Naive thymus-derived CD8-positive, alpha-beta T cell (primary cell): ENCODE data around the gene CARNS1. TPM values are rescaled to one million over a fixed set of nuclear protein-coding genes. Genes with fewer than 3 reads are reported as not detected.
A peak's percentile ranks its signal among the peaks of the same experiment; 100 is the strongest.
"Not testable (repeated sequence)": the region's sequence is repeated elsewhere in the genome, so short reads cannot be mapped to it uniquely, and the experiment has no call there.

Experiments
- ATAC-seq, 2 donors: fragments of 150-1000 bp; cut with Tn5 transposase in 1 of 2; sonication (Bioruptor Pico), chemical (Tn5 transposase) in 1 of 2; 1 replicate in 1 of 2; 2 replicates in 1 of 2; pipeline ENCODE4 v1.10.0; 2021; ENCODE audit warnings: mild to moderate bottlenecking in 2 of 2, moderate library complexity in 2 of 2
- POLR2A ChIA-PET: fragments of 350-600 bp; sonication (Branson Sonifier 250); formaldehyde crosslinking; loops from one replicate; lab custom pipeline; 2021; ENCODE audit warnings: antibody characterized with exemption; lab: Charles Lee
- DNase-seq, 10 donors: peaks; one replicate each; pipeline versions ENCODE4 v3.0.0 to v3.0.0-alpha.2; 2020 to 2022
- H3K27ac Mint-ChIP-seq, 10 donors: one replicate each; pipeline ENCODE4 v1.8.0; 2020 to 2022; ENCODE audit warnings: mild to moderate bottlenecking in 10 of 10, mixed read lengths in 10 of 10, moderate library complexity in 4 of 10, inconsistent platforms in 1 of 10
- H3K27me3 Mint-ChIP-seq, 5 donors: one replicate each; pipeline ENCODE4 v1.8.0; 2021 to 2022; ENCODE audit warnings: mixed read lengths in 5 of 5
- H3K36me3 Mint-ChIP-seq, 3 donors: one replicate each; pipeline ENCODE4 v1.8.0; 2020 to 2022; ENCODE audit warnings: mixed read lengths in 3 of 3, mild to moderate bottlenecking in 2 of 3, inconsistent platforms in 1 of 3
- H3K4me1 Mint-ChIP-seq, 4 donors: one replicate each; pipeline ENCODE4 v1.8.0; 2021 to 2022; ENCODE audit warnings: mixed read lengths in 4 of 4
- H3K4me3 Mint-ChIP-seq, 10 donors: one replicate each; pipeline ENCODE4 v1.8.0; 2020 to 2022; ENCODE audit warnings: mild to moderate bottlenecking in 10 of 10, mixed read lengths in 10 of 10, moderate library complexity in 6 of 10, inconsistent platforms in 1 of 10
- H3K9me3 Mint-ChIP-seq, 9 donors: one replicate each; pipeline ENCODE4 v1.8.0; 2020 to 2022; ENCODE audit warnings: mixed read lengths in 9 of 9, mild to moderate bottlenecking in 3 of 9, inconsistent platforms in 1 of 9, moderate library complexity in 1 of 9
- polyA plus RNA-seq, 3 donors: library from polyadenylated mRNA; unstranded; fragments of 300-500 nt; fragmentation: Illumina TruSeq; gene quantifications; one replicate each; pipeline ENCODE4 v1.2.3, GENCODE V29; 2021
- total RNA-seq, 8 experiments: library from RNA in 2 of 8; stranded (reverse) in 2 of 8; gene quantifications; one replicate each; pipeline ENCODE4 v1.2.3 and lab custom pipeline; 2021 to 2026

Gene CARNS1
- total and polyA plus RNA-seq, 5 experiments from 2014 or later, result 2.2 to 21.2 (median 3.7) TPM

DNA sequence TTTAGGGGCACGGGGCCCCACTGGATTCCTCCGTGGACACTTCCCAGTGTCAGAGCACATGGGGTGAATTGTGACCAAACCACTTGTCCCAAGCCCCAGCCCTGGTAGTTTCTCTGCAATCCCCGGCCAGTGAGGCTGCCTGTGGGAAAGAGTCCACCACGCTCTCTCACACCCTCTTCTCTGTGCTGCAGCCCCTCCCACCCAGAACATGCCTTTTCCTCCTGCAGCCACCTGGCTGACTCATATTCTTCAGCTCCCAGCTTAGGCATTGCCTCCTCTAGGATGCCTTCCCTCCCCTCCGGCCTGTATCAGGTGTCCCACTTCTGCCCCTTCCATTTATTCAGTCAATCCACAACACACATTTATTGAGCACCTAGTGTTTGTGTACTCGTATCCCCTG is 7.4 kb downstream of the CARNS1 start:
- Mint-ChIP-seq H3K36me3 (peaks cover 0 to 4% (median 0%) of the 10 kb centered on the region in 3 donors), H3K9me3 (no peaks in the 10 kb centered on the region), H3K4me3 (peak overlapping the region in 4 of 10 donors; percentile 2 to 52 (median 30)), H3K27me3 (no peaks in the 10 kb centered on the region), H3K4me1 (peaks cover 14 to 49% (median 47%) of the 10 kb centered on the region in 4 donors), H3K27ac (peak overlapping the region in 5 of 10 donors; percentile 16 to 69 (median 40))
- ATAC-seq (no peak), DNase-seq (no peak)
- POLR2A ChIA-PET, result interaction anchor here (1.0 to 31.8 kb wide), 5 partner anchors 3 to 68 kb away, joined by 3 to 2390 read pairs (median 1094); partner anchors contain the start of genes CARNS1, PPP1CA, PTPRCAP and RAD9A

DNA sequence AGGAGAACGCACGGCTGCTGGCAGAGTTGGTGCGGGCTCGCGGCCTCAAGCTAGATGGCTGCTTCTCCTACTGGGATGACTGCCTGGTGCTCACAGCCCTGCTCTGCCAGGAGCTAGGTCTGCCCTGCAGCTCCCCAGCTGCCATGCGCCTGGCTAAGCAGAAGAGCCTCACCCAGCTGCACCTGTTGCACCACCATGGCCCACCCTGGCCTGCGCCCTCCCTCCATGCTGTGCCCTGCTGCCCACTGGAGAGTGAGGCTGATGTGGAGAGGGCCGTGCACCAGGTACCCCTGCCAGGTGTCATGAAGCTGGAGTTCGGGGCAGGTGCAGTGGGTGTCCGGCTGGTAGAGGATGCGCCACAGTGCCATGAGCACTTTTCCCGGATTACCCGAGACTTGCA is 8.0 kb downstream of the CARNS1 start:
- Mint-ChIP-seq H3K27me3 (no peaks in the 10 kb centered on the region), H3K4me3 (no peak overlapping the region), H3K9me3 (no peaks in the 10 kb centered on the region), H3K36me3 (peaks cover 0 to 4% (median 0%) of the 10 kb centered on the region in 3 donors), H3K27ac (peak overlapping the region in 1 of 10 donors; percentile 27), H3K4me1 (peaks cover 13 to 48% (median 47%) of the 10 kb centered on the region in 4 donors)
- DNase-seq (no peak), ATAC-seq (no peak)
- POLR2A ChIA-PET, result interaction anchor here (14.2 to 31.8 kb wide), 4 partner anchors 3 to 48 kb away, joined by 235 to 2390 read pairs (median 1094); partner anchors contain the start of genes CARNS1, PPP1CA, PTPRCAP and RAD9A

DNA sequence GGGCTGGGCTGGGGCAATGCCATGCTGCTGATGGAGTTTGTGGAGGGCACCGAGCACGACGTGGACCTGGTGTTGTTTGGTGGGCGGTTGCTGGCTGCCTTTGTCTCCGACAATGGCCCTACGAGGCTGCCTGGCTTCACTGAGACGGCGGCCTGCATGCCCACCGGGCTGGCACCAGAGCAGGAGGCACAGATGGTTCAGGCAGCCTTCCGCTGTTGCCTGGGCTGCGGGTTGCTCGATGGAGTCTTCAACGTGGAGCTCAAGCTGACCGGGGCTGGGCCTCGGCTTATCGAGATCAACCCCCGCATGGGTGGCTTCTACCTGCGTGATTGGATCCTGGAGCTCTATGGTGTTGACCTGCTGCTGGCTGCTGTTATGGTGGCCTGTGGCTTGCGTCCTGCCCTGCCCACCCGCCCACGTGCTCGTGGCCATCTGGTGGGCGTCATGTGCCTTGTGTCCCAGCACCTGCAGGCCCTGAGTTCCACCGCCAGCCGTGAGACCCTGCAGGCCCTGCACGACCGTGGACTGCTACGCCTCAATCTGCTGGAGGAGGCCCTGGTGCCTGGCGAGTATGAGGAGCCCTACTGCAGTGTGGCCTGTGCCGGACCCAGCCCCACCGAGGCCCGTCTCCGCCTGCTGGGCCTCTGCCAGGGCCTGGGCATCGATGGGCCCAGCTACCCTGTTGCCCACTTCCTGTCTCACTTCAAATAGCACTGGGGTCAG is 8.6 kb downstream of the CARNS1 start:
- Mint-ChIP-seq H3K4me1 (peaks cover 13 to 50% (median 45%) of the 10 kb centered on the region in 4 donors), H3K27ac (peak overlapping the region in 2 of 10 donors; percentile 46 to 72), H3K9me3 (no peaks in the 10 kb centered on the region), H3K4me3 (no peak overlapping the region), H3K27me3 (no peaks in the 10 kb centered on the region), H3K36me3 (peaks cover 0 to 4% (median 0%) of the 10 kb centered on the region in 3 donors)
- no peak for DNase-seq
- no peak for ATAC-seq
- POLR2A ChIA-PET, result interaction anchor here (0.6 to 31.8 kb wide), 5 partner anchors 4 to 48 kb away, joined by 4 to 2390 read pairs (median 1094); partner anchors contain the start of genes CARNS1, PPP1CA, PTPRCAP and RAD9A

DNA sequence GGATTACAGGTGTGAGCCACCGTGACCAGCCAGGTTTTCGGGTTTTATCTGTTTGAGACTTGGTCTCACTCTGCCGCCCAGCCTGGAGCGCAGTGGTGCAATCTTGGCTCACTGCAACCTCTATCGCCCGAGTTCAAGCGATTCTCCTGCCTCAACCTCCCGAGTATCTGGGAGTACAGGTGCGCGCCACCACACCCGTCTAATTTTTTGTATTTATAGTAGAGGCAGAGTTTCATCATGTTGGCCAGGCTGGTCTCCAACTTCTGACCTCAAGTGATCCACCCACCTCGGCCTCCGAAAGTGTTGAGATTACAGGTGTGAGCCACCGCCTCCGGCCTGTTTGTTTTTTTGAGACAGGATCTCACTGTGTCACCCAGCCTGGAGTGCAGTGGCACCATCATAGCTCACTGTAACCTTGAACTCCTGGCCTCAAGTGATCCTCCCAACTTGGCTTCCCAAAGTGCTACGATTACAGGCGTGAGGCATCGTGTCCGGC is 11.9 kb downstream of the CARNS1 start:
- H3K9me3 Mint-ChIP-seq, H3K27me3 Mint-ChIP-seq, ATAC-seq: not testable (repeated sequence)
- H3K4me3 Mint-ChIP-seq, result peak overlapping the region; percentile 92 to 99 (median 98)
- peak overlapping the region; percentile 91 to 98 (median 96) for H3K27ac Mint-ChIP-seq
- peaks cover 17 to 60% (median 45%) of the 10 kb centered on the region in 4 donors for H3K4me1 Mint-ChIP-seq
- peak in 1 of 10 donors; percentile 54 for DNase-seq
- POLR2A ChIA-PET, result interaction anchor here (1.5 to 31.8 kb wide), 7 partner anchors 5 to 78 kb away, joined by 7 to 2390 read pairs (median 780); partner anchors contain the start of genes AIP, CABP4, CARNS1 and CORO1B
- H3K36me3 Mint-ChIP-seq, result peaks cover 0 to 18% (median 0%) of the 10 kb centered on the region in 3 donors

DNA sequence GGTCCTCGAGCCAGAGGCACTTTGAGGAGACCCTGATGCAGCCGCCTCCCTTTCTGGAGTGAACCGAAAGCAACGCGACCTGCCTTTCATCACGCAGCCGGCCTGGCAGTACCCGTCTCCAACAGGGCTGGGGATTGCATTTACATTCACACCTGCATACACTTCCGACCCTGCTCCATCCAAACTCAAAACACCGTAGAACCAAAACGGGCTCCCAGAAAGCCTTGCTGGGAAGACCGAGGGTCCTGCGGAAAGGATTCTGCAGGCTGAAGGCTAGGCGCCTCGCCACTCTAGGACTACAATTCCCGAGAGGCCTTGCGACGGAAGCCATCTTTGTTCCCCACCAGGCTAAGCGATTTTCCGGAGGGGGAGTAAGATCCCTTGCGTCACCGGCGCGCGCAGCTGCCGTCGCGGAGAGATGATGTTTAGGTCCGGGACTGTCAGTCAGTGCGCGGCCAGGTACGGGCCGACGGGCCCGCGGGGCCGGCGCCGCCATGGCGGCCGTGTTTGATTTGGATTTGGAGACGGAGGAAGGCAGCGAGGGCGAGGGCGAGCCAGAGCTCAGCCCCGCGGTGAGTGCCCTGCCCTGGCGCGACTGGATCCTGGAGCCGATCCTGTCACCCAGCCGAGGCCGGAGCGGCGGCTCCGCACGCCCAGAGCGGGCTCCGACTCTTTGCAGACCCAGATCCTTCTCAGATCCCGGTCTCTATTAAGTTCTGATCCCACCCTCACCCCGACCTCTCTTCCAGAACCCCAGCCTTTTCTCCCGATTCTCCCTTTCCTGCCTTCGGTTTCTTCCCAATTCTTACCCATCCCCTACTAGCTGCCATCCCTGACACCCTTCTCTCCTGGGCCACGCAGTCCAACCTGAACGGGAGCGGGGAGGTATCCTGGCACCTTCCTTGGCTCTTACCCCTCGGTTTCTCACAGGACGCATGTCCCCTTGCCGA is 12.8 kb downstream of the CARNS1 start, which contains the start of gene RPS6KB2:
RPS6KB2 (plus strand) TSS at position 443 of the 950 bp plus-strand sequence; CDS start at position 495, 52 bp downstream.
- DNase-seq (peak; percentile 94 to 100 (median 99)), ATAC-seq (peak; percentile 88 to 89)
- Mint-ChIP-seq H3K4me3 (peak within 1 kb of the TSS; percentile 92 to 99 (median 98)), H3K27me3 (no peaks in the 10 kb centered on the region), H3K36me3 (peaks cover 0 to 18% (median 0%) of the 10 kb centered on the region in 3 donors), H3K9me3 (no peaks in the 10 kb centered on the region), H3K4me1 (peaks cover 14 to 61% (median 44%) of the 10 kb centered on the region in 4 donors), H3K27ac (peak within 1 kb of the TSS; percentile 91 to 98 (median 96))
- POLR2A ChIA-PET, result interaction anchor here (0.8 to 31.8 kb wide), 14 partner anchors 4 to 157 kb away, joined by 3 to 2390 read pairs (median 6); partner anchors contain the start of genes AIP, ANKRD13D, CABP4 and CARNS1

DNA sequence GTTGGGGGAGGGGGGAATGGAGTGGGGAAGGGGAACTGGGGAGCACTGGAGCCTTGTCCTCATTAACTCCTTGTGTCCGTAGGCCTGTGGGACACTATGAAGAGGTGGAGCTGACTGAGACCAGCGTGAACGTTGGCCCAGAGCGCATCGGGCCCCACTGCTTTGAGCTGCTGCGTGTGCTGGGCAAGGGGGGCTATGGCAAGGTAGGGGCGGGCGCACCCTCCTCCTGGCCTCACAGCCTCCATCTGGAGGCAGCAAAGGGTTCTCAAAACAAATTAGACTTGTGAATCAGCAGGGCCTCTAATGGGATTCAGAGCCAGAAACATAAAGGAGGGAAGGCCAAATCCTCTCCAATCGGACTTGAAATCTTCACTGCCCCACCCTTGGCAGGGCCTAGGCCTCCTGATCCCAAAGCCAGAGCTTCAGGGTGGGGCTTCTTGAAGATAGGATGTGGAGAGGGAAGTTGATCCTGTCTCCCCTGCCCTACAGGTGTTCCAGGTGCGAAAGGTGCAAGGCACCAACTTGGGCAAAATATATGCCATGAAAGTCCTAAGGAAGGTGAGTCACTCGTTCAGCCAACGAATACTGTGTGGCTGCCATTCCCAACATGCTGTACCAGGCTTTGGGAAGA is 13.7 kb downstream of the CARNS1 start:
- peaks cover 17 to 67% (median 52%) of the 10 kb centered on the region in 4 donors for H3K4me1 Mint-ChIP-seq
- no peaks in the 10 kb centered on the region for H3K27me3 Mint-ChIP-seq
- DNase-seq (no peak), ATAC-seq (no peak)
- POLR2A ChIA-PET, result interaction anchor here (0.8 to 31.8 kb wide), 14 partner anchors 3 to 157 kb away, joined by 3 to 2390 read pairs (median 6); partner anchors contain the start of genes AIP, CABP4, CARNS1 and CDK2AP2
- H3K27ac Mint-ChIP-seq, result peak overlapping the region; percentile 80 to 98 (median 96)
- H3K36me3 Mint-ChIP-seq, result peaks cover 0 to 19% (median 0%) of the 10 kb centered on the region in 3 donors
- H3K4me3 Mint-ChIP-seq, result peak overlapping the region; percentile 92 to 99 (median 98)
- no peaks in the 10 kb centered on the region for H3K9me3 Mint-ChIP-seq

DNA sequence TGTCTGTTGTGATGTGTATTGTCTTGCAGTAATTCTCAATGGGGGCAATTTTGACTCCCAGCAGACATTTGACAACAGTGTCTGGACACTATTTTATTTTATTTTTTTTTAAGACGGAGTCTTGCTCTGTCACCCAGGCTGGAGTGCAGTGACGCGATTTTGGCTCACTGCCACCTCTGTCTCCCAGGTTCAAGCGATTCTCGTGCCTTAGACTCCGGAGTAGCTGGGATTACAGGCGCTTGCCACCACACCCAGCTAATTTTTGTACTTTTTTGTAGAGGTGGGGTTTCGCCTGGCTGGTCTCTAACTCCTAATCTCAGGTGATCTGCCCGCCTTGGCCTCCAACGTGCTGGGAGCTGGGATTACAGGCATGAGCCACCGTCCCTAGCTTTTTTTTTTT is 14.2 kb downstream of the CARNS1 start:
- Mint-ChIP-seq H3K9me3 (no peaks in the 10 kb centered on the region), H3K27me3 (no peaks in the 10 kb centered on the region), H3K36me3 (peaks cover 0 to 22% (median 0%) of the 10 kb centered on the region in 3 donors), H3K27ac (peak overlapping the region in 8 of 10 donors; percentile 20 to 97 (median 94)), H3K4me3 (peak overlapping the region; percentile 64 to 99 (median 98)), H3K4me1 (peaks cover 18 to 69% (median 54%) of the 10 kb centered on the region in 4 donors)
- POLR2A ChIA-PET, result interaction anchor here (1.0 to 31.8 kb wide), 6 partner anchors 2 to 152 kb away, joined by 3 to 2390 read pairs (median 937); partner anchors contain the start of genes CABP4, CARNS1, CORO1B and GPR152
- ATAC-seq (no peak), DNase-seq (no peak)

DNA sequence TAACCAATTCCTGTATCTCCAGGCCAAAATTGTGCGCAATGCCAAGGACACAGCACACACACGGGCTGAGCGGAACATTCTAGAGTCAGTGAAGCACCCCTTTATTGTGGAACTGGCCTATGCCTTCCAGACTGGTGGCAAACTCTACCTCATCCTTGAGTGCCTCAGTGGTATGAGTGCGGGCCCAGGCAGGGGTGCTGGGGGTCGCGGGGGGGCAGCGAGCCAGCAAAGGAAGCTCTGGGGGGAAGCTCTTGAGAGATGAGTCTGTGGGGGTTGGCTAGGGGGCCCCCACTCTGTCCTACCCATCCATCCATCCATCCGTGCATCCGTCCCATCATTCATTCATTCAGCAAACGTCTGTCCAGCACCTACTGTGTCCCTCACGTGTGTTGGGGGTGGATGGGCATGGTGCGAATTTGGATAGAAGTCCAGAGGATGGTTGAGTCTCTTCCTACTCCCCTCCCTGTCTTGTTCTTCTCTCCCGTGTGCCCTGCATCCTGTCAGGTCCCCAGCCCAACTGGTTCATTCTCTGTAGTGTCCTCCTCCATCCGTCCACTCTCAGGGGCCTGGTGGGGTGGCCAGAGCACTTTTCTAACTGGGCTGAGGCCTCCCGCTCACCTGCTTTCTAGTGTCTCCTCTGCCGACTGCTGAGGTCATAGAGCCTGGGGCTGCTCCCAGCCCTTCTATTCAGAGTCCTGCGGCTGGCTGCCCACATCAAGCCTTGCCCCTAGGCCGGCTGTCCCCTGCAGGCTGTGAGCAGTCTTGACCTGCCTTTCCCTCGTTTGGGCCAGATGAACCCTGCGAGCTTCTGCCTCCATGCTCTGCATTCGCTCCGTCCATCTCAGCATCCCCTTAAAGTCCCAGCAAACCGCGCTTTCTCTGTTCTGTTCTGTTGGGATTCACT is 16.1 kb downstream of the CARNS1 start:
- DNase-seq (no peak), ATAC-seq (no peak)
- POLR2A ChIA-PET, result interaction anchor here (0.7 to 31.8 kb wide), 8 partner anchors 10 to 75 kb away, joined by 4 to 2390 read pairs (median 4); partner anchors contain the start of genes CABP4, CARNS1, CORO1B and GPR152
- peak overlapping the region in 8 of 10 donors; percentile 24 to 67 (median 46) for H3K4me3 Mint-ChIP-seq
- H3K9me3 Mint-ChIP-seq, result no peaks in the 10 kb centered on the region
- H3K36me3 Mint-ChIP-seq, result peaks cover 0 to 33% (median 2%) of the 10 kb centered on the region in 3 donors
- H3K4me1 Mint-ChIP-seq, result peaks cover 19 to 77% (median 65%) of the 10 kb centered on the region in 4 donors
- H3K27me3 Mint-ChIP-seq, result no peaks in the 10 kb centered on the region
- H3K27ac Mint-ChIP-seq, result peak overlapping the region; percentile 61 to 93 (median 86)

DNA sequence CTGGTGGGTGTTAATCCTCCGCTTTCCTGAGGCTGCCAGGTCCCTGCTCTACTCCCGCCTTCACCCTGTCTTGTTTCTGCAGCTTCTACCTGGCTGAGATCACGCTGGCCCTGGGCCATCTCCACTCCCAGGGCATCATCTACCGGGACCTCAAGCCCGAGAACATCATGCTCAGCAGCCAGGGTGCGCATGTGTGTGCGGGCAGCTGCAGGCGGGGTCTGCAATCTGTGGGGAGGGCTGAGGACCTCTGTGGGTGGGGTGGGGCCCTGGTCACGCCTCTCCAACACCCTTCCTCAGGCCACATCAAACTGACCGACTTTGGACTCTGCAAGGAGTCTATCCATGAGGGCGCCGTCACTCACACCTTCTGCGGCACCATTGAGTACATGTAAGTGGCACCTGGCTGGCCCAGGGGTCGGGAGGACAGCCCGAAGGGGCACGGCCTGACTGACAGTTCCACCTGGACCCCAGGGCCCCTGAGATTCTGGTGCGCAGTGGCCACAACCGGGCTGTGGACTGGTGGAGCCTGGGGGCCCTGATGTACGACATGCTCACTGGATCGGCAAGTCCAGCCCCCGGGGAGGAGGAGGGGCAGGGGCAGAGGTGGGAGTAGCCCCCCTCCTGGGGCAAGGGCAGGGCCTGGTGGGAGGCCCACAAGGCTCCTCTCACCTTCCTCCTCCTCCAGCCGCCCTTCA is 17.3 kb downstream of the CARNS1 start:
- DNase-seq (no peak), ATAC-seq (no peak)
- Mint-ChIP-seq H3K4me1 (peaks cover 20 to 79% (median 61%) of the 10 kb centered on the region in 4 donors), H3K27me3 (no peaks in the 10 kb centered on the region), H3K27ac (peak overlapping the region in 9 of 10 donors; percentile 37 to 97 (median 89)), H3K9me3 (no peaks in the 10 kb centered on the region), H3K4me3 (peak overlapping the region in 5 of 10 donors; percentile 22 to 96 (median 24)), H3K36me3 (peaks cover 0 to 38% (median 4%) of the 10 kb centered on the region in 3 donors)
- POLR2A ChIA-PET, result interaction anchor here (0.7 to 31.8 kb wide), 11 partner anchors 8 to 73 kb away, joined by 3 to 2390 read pairs (median 5); partner anchors contain the start of genes AIP, CABP4, CARNS1 and CORO1B
